Activated T-cell treated with anti-CD3 and anti-CD28 coated beads for 4 hours (primary cell): ENCODE results near the gene GTF3C4.

Experiments
- DNase-seq: peaks from one replicate; pipeline ENCODE4 v3.0.0-alpha.2; 2020

GTF3C4 gene

DNA sequence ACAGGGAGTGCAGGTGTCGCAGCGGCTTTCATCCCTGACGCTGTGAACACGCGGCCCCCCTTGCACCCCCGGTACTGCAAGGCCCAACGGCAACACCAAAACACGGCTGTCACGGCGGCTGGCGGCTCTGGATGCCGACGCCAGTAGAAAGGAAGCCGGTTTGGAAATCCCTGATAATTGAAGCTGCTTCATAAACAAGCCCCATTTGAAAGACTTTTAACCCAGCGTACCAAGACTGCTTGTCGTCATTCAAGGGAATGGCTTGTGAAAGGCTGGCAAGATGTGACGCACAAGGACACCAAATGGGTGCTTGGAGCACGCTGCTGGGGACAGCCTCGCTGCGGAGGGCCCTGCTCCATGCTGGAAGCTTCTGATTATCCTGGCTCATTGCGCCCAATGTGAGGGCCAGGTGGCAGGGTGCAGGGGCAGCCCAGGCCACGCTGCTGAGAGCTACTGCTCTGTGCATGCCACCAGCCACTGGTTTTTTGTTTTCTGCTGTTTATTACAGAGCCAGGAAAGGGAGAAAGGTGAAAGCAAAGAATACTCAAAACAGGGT lies 63.1 kb downstream of the GTF3C4 start:
- no peak for DNase-seq

DNA sequence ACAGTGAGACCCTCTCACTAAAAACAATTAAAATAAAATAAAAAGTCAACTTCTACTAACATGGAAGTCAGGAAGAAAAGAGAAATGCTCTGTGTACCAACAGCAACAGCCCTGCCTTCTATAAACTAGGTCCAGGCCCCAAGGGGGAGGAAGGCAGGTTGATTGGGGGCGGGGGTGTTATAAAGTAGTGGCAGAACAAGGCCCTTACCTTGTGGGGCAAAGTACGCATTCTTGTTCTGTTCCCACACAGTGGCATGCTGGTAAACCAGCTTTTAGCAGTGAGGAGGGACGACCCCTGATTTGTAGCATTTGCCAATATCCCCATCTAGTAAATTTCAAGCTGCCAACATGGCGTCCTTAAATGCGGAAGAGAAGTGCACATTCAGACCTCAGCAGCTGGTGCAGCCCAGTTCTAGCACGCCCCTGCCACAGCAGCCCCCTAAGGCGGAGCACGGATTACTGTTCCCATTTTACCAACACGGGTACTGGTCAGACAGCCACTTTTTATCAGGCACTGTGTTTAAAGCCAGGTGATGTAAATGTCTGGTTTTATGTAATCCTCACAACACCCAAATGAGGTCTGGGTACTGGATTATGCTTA lies 69.5 kb downstream of the GTF3C4 start:
- no peak for DNase-seq

DNA sequence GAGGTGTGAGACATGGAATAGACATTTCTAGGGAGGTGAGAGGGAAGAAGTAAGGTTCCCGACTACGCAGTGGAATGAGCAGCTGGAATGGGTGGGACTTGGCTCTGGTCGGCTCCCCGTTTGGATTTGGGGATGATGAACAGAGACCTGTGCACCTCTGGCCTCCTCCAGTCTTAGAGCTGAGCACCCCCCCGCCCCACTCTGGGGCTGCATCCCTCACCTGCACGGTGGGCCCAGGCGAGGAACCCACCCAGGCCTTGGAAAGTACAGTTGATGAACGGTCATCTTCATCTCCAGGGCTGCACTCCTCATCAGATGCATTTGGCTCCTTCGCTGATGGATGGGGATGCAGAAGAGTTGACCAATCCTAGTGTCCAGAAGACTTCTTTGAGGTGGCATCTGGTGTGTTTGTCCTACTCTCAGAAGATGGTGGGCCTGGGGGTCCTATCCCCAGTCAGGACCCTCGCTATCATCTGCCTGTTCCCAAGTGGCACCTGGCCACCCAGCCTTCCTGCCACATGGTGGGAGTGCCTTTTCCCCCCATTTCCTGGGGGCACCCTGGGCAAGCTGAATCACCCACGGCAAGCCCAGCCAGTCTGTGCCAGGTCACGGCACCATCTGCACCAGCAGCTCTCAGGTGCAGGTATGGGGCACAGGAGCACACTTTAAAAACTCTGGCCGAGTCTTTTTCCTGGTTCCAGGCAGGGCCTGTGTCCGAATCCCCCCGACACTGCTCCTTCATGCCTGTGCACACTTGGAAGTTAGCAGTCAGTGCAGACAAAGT lies 70.5 kb downstream of the GTF3C4 start:
- DNase-seq, result no peak

DNA sequence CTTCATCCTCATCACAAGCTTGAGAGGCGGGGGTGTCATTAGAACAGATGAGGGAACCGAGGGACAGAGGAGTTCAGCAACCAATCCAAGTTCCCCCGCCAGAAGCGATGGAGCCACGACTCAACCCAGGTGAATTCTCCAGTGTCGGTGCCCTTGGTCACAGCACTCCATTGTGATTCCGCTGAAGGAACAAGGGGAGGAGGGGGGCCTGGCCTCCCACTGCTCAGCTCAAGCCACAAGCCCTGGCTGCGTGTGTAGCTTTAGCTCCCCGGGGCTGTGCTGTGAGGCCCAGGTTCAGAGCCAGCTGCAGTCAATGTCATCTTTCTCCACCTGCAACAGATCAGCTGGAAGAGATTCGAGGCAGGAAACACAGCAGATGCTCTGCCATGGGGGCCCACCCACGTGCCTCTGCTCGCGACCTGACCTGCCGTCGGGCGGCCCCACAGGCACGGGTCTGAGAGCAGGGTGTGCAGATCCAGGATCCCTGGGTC lies 72.6 kb downstream of the GTF3C4 start:
- DNase-seq, result no peak

DNA sequence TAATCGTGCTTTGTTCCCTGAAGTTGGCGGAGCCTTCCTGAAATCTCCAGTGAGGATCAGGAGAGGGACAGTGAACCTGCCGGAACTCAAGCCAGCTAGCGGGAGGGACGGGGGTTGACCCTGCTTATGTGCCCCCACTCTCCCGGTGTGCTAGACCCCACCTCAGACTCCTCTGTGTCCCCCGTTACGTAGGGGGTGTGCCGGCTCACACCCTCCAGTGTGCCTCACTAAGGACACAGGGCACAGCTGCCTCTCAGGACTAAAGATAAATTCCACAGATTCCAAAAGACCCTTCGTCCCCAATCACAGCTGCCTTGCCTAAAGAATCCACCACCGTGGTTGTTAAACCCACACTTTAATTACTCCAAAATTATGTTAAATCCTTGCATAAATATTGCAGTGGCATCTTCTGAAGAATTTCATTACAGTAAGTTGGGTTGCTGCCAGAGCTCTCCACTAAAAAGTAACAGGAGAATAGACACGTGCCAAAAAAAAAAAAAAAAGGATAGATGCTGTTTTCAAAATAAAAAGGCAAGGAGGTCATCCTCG lies 73.7 kb downstream of the GTF3C4 start:
- DNase-seq, result no peak
